SKM-1 treated with dmso at 0.1 percent for 144 hours (cell line): ENCODE results near the gene TBCD.

Source experiments
- DNase-seq: peaks from one replicate; lab custom pipeline; 2025; ENCODE audit not compliant: unreplicated experiment; lab: John Stamatoyannopoulos, UW

Gene TBCD

GRCh38 chr17:82808921-82809905 is 57.3 kb downstream of the TBCD start:
- no peak for DNase-seq

- no peak for DNase-seq
These were observed 59.0 kb downstream of the TBCD start for GRCh38 chr17:82810644-82811430.

- no peak for DNase-seq
These were observed 60.2 kb downstream of the TBCD start for GRCh38 chr17:82812058-82812457.

- no peak for DNase-seq
These were observed 60.7 kb downstream of the TBCD start for GRCh38 chr17:82812601-82813000.

- DNase-seq: no peak
These were observed 61.6 kb downstream of the TBCD start for GRCh38 chr17:82813299-82814051.

- no peak for DNase-seq
These were observed 63.0 kb downstream of the TBCD start for GRCh38 chr17:82814834-82815233.

GRCh38 chr17:82815354-82815753 is 63.5 kb downstream of the TBCD start:
- no peak for DNase-seq

- no peak for DNase-seq
These were observed 64.0 kb downstream of the TBCD start for GRCh38 chr17:82815790-82816305.

GRCh38 chr17:82816358-82816757 is 64.5 kb downstream of the TBCD start:
- DNase-seq: no peak

- DNase-seq: no peak
These were observed 66.1 kb downstream of the TBCD start for GRCh38 chr17:82817947-82818346.

- no peak for DNase-seq
These were observed 68.7 kb downstream of the TBCD start for GRCh38 chr17:82820278-82821251.

GRCh38 chr17:82821554-82821953 is 69.7 kb downstream of the TBCD start:
- DNase-seq: no peak

- DNase-seq: no peak
These were observed 70.4 kb downstream of the TBCD start for GRCh38 chr17:82822281-82822680.

GRCh38 chr17:82823004-82823403 is 71.1 kb downstream of the TBCD start:
- no peak for DNase-seq

- no peak for DNase-seq
These were observed 73.8 kb downstream of the TBCD start for GRCh38 chr17:82825540-82826124.

GRCh38 chr17:82826211-82826610 is 74.3 kb downstream of the TBCD start:
- no peak for DNase-seq

- DNase-seq: no peak
These were observed 75.1 kb downstream of the TBCD start for GRCh38 chr17:82826956-82827355.

- DNase-seq: no peak
These were observed 77.1 kb downstream of the TBCD start for GRCh38 chr17:82828875-82829487.

GRCh38 chr17:82830249-82830661 is 78.4 kb downstream of the TBCD start:
- DNase-seq: no peak
